ENCODE measurements around the gene ARL6IP5.

DNA sequence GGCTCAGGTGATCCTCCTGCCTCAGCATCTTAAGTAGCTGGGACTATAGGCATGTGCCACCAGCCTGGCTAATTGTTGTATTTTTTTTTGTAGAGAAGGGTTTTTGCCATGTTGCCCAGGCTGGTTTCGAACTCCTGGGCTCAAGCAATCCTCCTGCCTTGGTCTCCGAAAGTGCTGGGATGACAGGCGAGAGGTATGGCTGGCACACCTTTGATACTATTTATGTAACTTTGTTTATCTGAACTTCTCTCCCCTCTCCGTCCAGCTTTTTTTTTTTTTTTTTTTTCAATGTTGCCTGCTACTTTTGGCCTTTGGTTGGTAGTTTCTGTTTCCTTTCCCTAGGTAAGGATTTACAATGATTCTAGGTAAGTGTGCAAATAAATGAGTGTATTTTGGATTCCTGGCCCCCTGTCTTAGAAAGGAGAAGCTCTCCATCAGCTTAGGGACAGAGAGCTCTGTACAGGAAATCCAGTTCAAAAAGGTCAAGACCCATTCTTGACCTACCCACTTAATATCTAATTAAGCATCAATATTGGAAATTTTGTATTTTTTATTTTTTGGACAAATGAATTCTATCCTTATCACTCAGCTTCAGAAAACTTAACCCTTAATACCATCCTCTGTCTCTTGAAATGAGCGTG is 6.8 kb downstream of the ARL6IP5 start:
- TF ChIP-seq, protein P1, sequence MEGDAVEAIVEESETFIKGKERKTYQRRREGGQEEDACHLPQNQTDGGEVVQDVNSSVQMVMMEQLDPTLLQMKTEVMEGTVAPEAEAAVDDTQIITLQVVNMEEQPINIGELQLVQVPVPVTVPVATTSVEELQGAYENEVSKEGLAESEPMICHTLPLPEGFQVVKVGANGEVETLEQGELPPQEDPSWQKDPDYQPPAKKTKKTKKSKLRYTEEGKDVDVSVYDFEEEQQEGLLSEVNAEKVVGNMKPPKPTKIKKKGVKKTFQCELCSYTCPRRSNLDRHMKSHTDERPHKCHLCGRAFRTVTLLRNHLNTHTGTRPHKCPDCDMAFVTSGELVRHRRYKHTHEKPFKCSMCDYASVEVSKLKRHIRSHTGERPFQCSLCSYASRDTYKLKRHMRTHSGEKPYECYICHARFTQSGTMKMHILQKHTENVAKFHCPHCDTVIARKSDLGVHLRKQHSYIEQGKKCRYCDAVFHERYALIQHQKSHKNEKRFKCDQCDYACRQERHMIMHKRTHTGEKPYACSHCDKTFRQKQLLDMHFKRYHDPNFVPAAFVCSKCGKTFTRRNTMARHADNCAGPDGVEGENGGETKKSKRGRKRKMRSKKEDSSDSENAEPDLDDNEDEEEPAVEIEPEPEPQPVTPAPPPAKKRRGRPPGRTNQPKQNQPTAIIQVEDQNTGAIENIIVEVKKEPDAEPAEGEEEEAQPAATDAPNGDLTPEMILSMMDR (IDR thresholded peaks at IDR 0.05) = no peak
- no peak for TF ChIP-seq POLR2A (IDR thresholded peaks at IDR 0.05)
